OCI-LY7 (cell line): ENCODE data around the gene KCNJ5. TPM values are rescaled to one million over a fixed set of nuclear protein-coding genes. Genes with fewer than 3 reads are reported as not detected.

Source experiments
- BruUV-seq: library from RNA; stranded (reverse); fragments of 400-500 nt; replicated peaks from 2 replicates; lab custom pipeline; 2021; lab: Mats Ljungman, UMichigan
- CTCF ChIA-PET: fragments of 300-600 bp; sonication (Branson Sonifier 250); formaldehyde crosslinking; loops from one replicate; lab custom pipeline; 2022; ENCODE audit warnings: antibody characterized with exemption; ENCODE audit not compliant: unreplicated experiment; lab: Charles Lee
- POLR2A ChIA-PET: fragments of 300-600 bp; sonication (Branson Sonifier 250); formaldehyde crosslinking; loops from one replicate; lab custom pipeline; 2022; ENCODE audit warnings: antibody characterized with exemption; lab: Charles Lee
- DNase-seq: peaks from one replicate; pipeline ENCODE4 v3.0.0-alpha.2; 2015; ENCODE audit warnings: low spot score
- H2AFZ ChIP-seq: fragments of 200-600 bp; sonication (generic), shearing (Covaris generic); 2 replicates; pipeline ENCODE4 v1.6.1; 2014; ENCODE audit warnings: mild to moderate bottlenecking, antibody characterized with exemption, low read length, moderate library complexity
- H3K27ac ChIP-seq: fragments of 200-600 bp; sonication (generic); 2 replicates; pipeline ENCODE4 v1.5.1; 2014; ENCODE audit warnings: mixed run types, low read depth, mild to moderate bottlenecking, moderate library complexity, low read length, inconsistent platforms; ENCODE audit not compliant: poor library complexity, severe bottlenecking
- H3K36me3 ChIP-seq: fragments of 200-600 bp; sonication (generic); 2 replicates; pipeline ENCODE4 v1.6.1; 2014; ENCODE audit warnings: mild to moderate bottlenecking, antibody characterized with exemption, low read length, moderate library complexity, mixed read lengths; ENCODE audit not compliant: insufficient read depth
- H3K4me1 ChIP-seq: fragments of 200-600 bp; sonication (generic); 2 replicates; pipeline ENCODE4 v1.5.1; 2014; ENCODE audit warnings: mild to moderate bottlenecking, low read length; ENCODE audit not compliant: insufficient read depth, poor library complexity, severe bottlenecking
- H3K4me2 ChIP-seq: fragments of 200-600 bp; sonication (generic); 2 replicates; pipeline ENCODE4 v1.6.1; 2014; ENCODE audit warnings: mild to moderate bottlenecking, low read length
- H3K4me3 ChIP-seq: fragments of 200-600 bp; sonication (generic); 2 replicates; pipeline ENCODE4 v1.5.1; 2014; ENCODE audit warnings: mild to moderate bottlenecking, low read depth, low read length; ENCODE audit not compliant: poor library complexity, severe bottlenecking
- H3K79me2 ChIP-seq: fragments of 200-600 bp; sonication (generic); 2 replicates; pipeline ENCODE4 v1.6.1; 2016; ENCODE audit warnings: low read depth, mild to moderate bottlenecking, low read length, moderate library complexity, mixed read lengths; ENCODE audit not compliant: insufficient read depth
- H3K9me2 ChIP-seq: fragments of 200-600 bp; sonication (generic); 2 replicates; pipeline ENCODE4 v1.6.1; 2016; ENCODE audit warnings: mild to moderate bottlenecking, low read length, mixed read lengths; ENCODE audit not compliant: insufficient read depth
- H3K9me3 ChIP-seq: fragments of 200-600 bp; sonication (generic); 2 replicates; pipeline ENCODE4 v1.6.1; 2014; ENCODE audit warnings: mild to moderate bottlenecking, mixed run types, low read length, mixed read lengths
- H4K20me1 ChIP-seq: fragments of 200-600 bp; sonication (generic); 2 replicates; pipeline ENCODE4 v1.6.1; 2014; ENCODE audit warnings: mild to moderate bottlenecking, antibody characterized with exemption, low read length, moderate library complexity, mixed read lengths; ENCODE audit not compliant: insufficient read depth
- CTCF ChIP-seq: fragments of 200-600 bp; sonication (generic); conservative IDR thresholded peaks from 2 replicates; pipeline ENCODE4 v1.5.1; 2014; ENCODE audit warnings: mild to moderate bottlenecking, antibody characterized with exemption, low read length, moderate library complexity, mixed read lengths
- EZH2phosphoT487 ChIP-seq: fragments of 200-600 bp; sonication (generic); IDR thresholded peaks from 2 replicates; pipeline ENCODE4 v1.6.1; 2018; ENCODE audit warnings: low read depth, borderline replicate concordance, mild to moderate bottlenecking, mixed run types, antibody characterized with exemption, low read length, moderate library complexity, mixed read lengths
- intact Hi-C: fragments of 100-400 bp; cut with micrococcal nuclease; formaldehyde crosslinking; loops from one replicate; pipeline ENCODE4 v1.10.0; 2022; ENCODE audit not compliant: unreplicated experiment
- total RNA-seq, 2 experiments: library from RNA; depleted of rRNA in 1 of 2; stranded (reverse); fragments of >200 nt in 1 of 2; shearing (Covaris generic) in 1 of 2; gene quantifications; 2 replicates each; pipeline ENCODE4 v1.2.3, GENCODE V29; 2014 to 2022

Gene KCNJ5
- total RNA-seq, 2 experiments from 2014 or later, result not detected

GRCh38 chr11:128872094-128872493 lies 19.1 kb upstream of the KCNJ5 start:
- DNase-seq, result no peak
- no peak overlapping the region for H3K4me3 ChIP-seq
- no peaks in the 10 kb centered on the region for H4K20me1 ChIP-seq
- no peak overlapping the region for H3K4me2 ChIP-seq
- CTCF ChIA-PET, result no interaction called here
- H3K27ac ChIP-seq, result no peak overlapping the region
- no peaks in the 10 kb centered on the region for H3K9me3 ChIP-seq
- no peaks in the 10 kb centered on the region for H3K79me2 ChIP-seq
- no peak overlapping the region for H2AFZ ChIP-seq
- intact Hi-C loops, result no loop called here
- no peaks in the 10 kb centered on the region for H3K36me3 ChIP-seq
- no TSS peak for BruUV-seq
- H3K9me2 ChIP-seq, result no peaks in the 10 kb centered on the region
- no peaks in the 10 kb centered on the region for H3K4me1 ChIP-seq
- POLR2A ChIA-PET, result no interaction called here
- TF ChIP-seq EZH2phosphoT487 (no peak), CTCF (no peak)

- Histone ChIP-seq H3K4me2 (no peak overlapping the region), H3K9me3 (no peaks in the 10 kb centered on the region), H3K36me3 (no peaks in the 10 kb centered on the region), H3K79me2 (no peaks in the 10 kb centered on the region), H3K4me3 (no peak overlapping the region), H2AFZ (no peak overlapping the region), H3K4me1 (no peaks in the 10 kb centered on the region), H4K20me1 (no peaks in the 10 kb centered on the region), H3K27ac (no peak overlapping the region), H3K9me2 (no peaks in the 10 kb centered on the region)
- CTCF ChIA-PET, result no interaction called here
- no TSS peak for BruUV-seq
- TF ChIP-seq EZH2phosphoT487, result no peak
- TF ChIP-seq CTCF, result no peak
- POLR2A ChIA-PET, result interaction anchor here (0.5 kb wide), 1 partner anchor 87 kb away, joined by 3 read pairs; no protein-coding TSS in a partner anchor
- DNase-seq, result no peak
- intact Hi-C loops, result no loop called here
Measured at GRCh38 chr11:128872594-128872993, 18.6 kb upstream of the KCNJ5 start.

DNA sequence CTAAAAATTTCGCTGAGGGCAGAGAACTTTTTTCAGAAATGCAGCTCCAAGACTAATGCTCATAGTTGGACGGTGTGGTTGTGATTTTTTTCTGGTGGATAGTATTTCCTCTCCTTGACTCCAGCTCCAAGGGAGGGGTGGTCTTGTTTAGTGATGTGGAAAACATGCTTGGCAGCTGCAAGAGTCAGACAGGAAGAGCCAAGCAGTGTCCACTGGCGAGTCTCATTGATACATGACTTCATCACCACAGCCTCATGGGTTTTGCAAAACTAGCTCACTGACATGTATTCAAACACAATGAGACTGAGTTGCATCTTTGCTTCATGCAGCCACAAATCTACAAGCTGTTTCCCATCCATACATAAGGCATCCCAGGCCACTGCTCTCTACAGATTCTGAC lies 16.7 kb upstream of the KCNJ5 start:
- H2AFZ ChIP-seq, result no peak overlapping the region
- H3K4me3 ChIP-seq, result no peak overlapping the region
- intact Hi-C loops, result no loop called here
- BruUV-seq, result no TSS peak
- DNase-seq, result no peak
- TF ChIP-seq CTCF (no peak), EZH2phosphoT487 (no peak)
- no peaks in the 10 kb centered on the region for H3K9me3 ChIP-seq
- no peaks in the 10 kb centered on the region for H3K9me2 ChIP-seq
- no peaks in the 10 kb centered on the region for H3K79me2 ChIP-seq
- CTCF ChIA-PET, result interaction anchor here (1.1 kb wide), 1 partner anchor 20 kb away, joined by 4 read pairs; no protein-coding TSS in a partner anchor
- POLR2A ChIA-PET, result no interaction called here
- H3K36me3 ChIP-seq, result no peaks in the 10 kb centered on the region
- H3K27ac ChIP-seq, result no peak overlapping the region
- H3K4me1 ChIP-seq, result no peaks in the 10 kb centered on the region
- H3K4me2 ChIP-seq, result no peak overlapping the region
- H4K20me1 ChIP-seq, result no peaks in the 10 kb centered on the region
